Mammary epithelial cell (primary cell): Measurements from ENCODE around the gene PGAP2.

Experiments used
- CTCF ChIP-seq, 2 donors: IDR thresholded peaks in 1 of 2; conservative IDR thresholded peaks in 1 of 2; 2 replicates each; pipeline ENCODE4 v1.5.1; 2011 to 2012; ENCODE audit warnings: inconsistent platforms in 2 of 2, low read length in 2 of 2, mild to moderate bottlenecking in 2 of 2, control low read depth in 1 of 2, low read depth in 1 of 2; ENCODE audit not compliant: insufficient read depth in 1 of 2; ENCODE audit errors: extremely low read depth in 1 of 2
- EZH2 ChIP-seq: IDR thresholded peaks from 2 replicates; pipeline ENCODE4 v1.6.1; 2012; ENCODE audit warnings: low read length, inconsistent platforms, borderline replicate concordance

- no peak for TF ChIP-seq CTCF (conservative IDR thresholded peaks at IDR 0.05 in 1 of 2, IDR thresholded peaks at IDR 0.05 in 1 of 2; ENCODE audit: extremely low read depth in 1 of 2, insufficient read depth in 1 of 2, low read depth in 1 of 2, low read length in 2 of 2)
- TF ChIP-seq EZH2: no peak
Measured at GRCh38 chr11:3764266-3764665, 44.1 kb upstream of the PGAP2 start.
